ENCODE results near the gene GPC6.

DNA sequence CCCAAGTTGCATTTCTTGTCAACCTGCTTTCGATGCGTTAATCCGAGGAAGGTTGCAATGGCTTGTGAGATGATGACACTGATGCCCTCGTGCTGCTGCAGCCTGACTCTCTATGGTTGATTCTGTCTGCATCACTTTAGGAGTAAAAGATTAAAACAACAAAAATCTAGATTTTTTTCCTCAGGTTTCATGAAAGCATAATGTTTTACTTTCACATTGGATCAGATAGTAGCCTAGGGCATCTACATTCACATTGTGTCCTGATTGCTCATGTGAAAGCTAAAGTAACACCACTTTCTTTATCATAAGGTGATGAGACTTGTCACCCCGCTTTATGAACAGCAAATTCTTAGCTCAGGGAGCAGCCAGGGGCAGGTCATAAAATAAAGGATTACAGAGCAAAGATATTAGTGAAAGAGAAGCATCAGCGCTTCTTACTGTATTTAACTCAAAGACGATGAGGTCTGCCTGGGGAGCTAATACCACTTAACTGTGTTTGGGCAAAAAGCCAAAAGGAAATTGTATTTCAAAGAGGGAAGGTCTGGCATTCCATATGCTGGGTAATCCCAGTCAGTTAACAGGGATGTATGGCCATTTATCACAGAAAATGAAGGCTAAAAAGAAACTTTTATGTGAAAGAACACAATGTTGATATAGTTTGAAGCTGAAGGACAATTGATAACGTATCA lies 270.5 kb downstream of the GPC6 start:
- TF ChIP-seq LEF1 (IDR thresholded peaks at IDR 0.05; ENCODE audit: borderline replicate concordance) (no peak), FOXM1 (IDR thresholded peaks at IDR 0.05; ENCODE audit: borderline replicate concordance) (no peak), ARNT (IDR thresholded peaks at IDR 0.05) (no peak), ZNF384 (IDR thresholded peaks at IDR 0.05) (no peak), SP1 (IDR thresholded peaks at IDR 0.05) (no peak), FOXA1 (IDR thresholded peaks at IDR 0.05) (no peak), HDGF (IDR thresholded peaks at IDR 0.05; ENCODE audit: borderline replicate concordance) (no peak), FOXK2 (IDR thresholded peaks at IDR 0.05) (no peak)
